HEK293 (cell line): ENCODE results near the gene NATD1.
A peak's percentile ranks its signal among the peaks of the same experiment; 100 is the strongest.

Source experiments
- BCL11A ChIP-seq: fragments of 450-650 bp; formaldehyde crosslinking; IDR thresholded peaks from 2 replicates; pipeline ENCODE4 v1.5.1; 2016; ENCODE audit warnings: low read depth, missing biosample characterization, missing genetic modification characterization
- CTCF ChIP-seq: fragments of 450-650 bp; formaldehyde crosslinking; IDR thresholded peaks from 2 replicates; pipeline ENCODE4 v1.5.1; 2016; ENCODE audit warnings: missing biosample characterization, missing genetic modification characterization
- GLI2 ChIP-seq: fragments of 450-650 bp; formaldehyde crosslinking; IDR thresholded peaks from 2 replicates; pipeline ENCODE4; 2017; ENCODE audit warnings: missing biosample characterization, missing genetic modification characterization, low read depth, borderline replicate concordance
- GLIS2 ChIP-seq: fragments of 450-650 bp; formaldehyde crosslinking; IDR thresholded peaks from 2 replicates; pipeline ENCODE4 v1.5.1; 2016; ENCODE audit warnings: missing biosample characterization, missing genetic modification characterization
- SALL2 ChIP-seq: fragments of 450-650 bp; formaldehyde crosslinking; IDR thresholded peaks from 2 replicates; pipeline ENCODE4 v1.5.0; 2017; ENCODE audit warnings: missing biosample characterization, mild to moderate bottlenecking, missing genetic modification characterization, borderline replicate concordance
- TCF7L2 ChIP-seq: IDR thresholded peaks from 2 replicates; pipeline ENCODE4 v1.6.1; 2011; ENCODE audit warnings: low read depth, mild to moderate bottlenecking, inconsistent platforms, low read length, moderate library complexity, borderline replicate concordance
- ZBTB48 ChIP-seq: fragments of 450-650 bp; formaldehyde crosslinking; IDR thresholded peaks from 2 replicates; pipeline ENCODE4 v1.5.1; 2016; ENCODE audit warnings: missing biosample characterization, missing genetic modification characterization
- ZNF280D ChIP-seq: fragments of 450-650 bp; formaldehyde crosslinking; IDR thresholded peaks from 2 replicates; pipeline ENCODE4 v1.5.1; 2016; ENCODE audit warnings: missing biosample characterization, missing genetic modification characterization
- ZNF335 ChIP-seq: fragments of 450-650 bp; formaldehyde crosslinking; conservative IDR thresholded peaks from 2 replicates; pipeline ENCODE4 v1.5.1; 2016; ENCODE audit warnings: missing biosample characterization, missing genetic modification characterization
- ZNF362 ChIP-seq: fragments of 450-650 bp; formaldehyde crosslinking; IDR thresholded peaks from 2 replicates; pipeline ENCODE4 v1.5.1; 2016; ENCODE audit warnings: missing biosample characterization, missing genetic modification characterization
- ZNF654 ChIP-seq: fragments of 450-650 bp; formaldehyde crosslinking; IDR thresholded peaks from 2 replicates; pipeline ENCODE4 v1.5.1; 2016; ENCODE audit warnings: low read depth, missing biosample characterization, missing genetic modification characterization
- ZNF692 ChIP-seq: fragments of 450-650 bp; formaldehyde crosslinking; IDR thresholded peaks from 2 replicates; pipeline ENCODE4 v1.5.1; 2016; ENCODE audit warnings: missing biosample characterization, missing genetic modification characterization
- TF ChIP-seq, protein P1 (sequence below): sonication (generic); formaldehyde crosslinking; IDR thresholded peaks from 2 replicates; pipeline ENCODE4 v1.8.1; 2022; ENCODE audit warnings: mild to moderate bottlenecking, moderate library complexity, missing genetic modification reagents

DNA sequence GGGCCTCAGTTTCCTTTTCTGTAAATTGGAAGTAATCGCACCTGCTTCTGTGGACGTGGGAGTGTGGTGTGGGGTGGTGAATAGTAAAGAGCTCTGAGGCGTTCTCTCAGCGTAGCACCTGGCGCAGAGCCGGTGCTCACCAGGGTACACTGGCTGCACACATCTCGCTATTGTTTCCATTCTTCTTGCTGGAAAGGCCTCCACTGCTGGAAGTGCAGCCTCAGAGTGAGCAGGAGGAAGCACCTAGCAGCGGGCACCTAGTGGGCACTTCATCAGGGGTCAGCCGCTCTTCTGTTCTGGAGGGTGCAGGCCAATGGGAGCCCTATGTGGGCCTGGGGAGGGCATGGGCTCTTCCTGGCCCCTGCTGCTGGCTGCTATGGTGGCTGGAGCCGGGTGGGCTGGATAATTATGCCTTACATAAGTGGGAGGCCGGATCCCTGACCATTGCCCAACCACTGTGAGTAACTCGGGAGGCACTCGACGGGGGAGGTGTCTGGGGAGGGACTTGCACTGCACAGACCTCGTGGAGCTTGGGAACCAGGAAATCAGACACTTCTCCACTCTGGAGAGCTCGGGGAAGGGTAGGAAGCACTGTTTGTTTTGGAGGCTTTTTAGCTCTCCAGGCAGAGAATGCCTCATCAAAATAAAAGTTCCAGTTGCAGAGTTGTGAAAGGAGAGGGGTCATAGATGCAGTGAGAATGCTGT is 33.0 kb upstream of the NATD1 start:
- no peak for TF ChIP-seq CTCF (tag by site-specific recombination)
- no peak for TF ChIP-seq ZNF280D
- 0 out of 2 replicates have a peak, but pooled peaks have one; percentile 30 for TF ChIP-seq BCL11A (tag by site-specific recombination)
- no peak for TF ChIP-seq TCF7L2
- no peak for TF ChIP-seq GLI2 (tag by site-specific recombination)
- peak; percentile 83 for TF ChIP-seq GLIS2 (tag by site-specific recombination)
- no peak for TF ChIP-seq ZNF654
- peak; percentile 52; the same call in 1 of the 2 replicates for TF ChIP-seq ZBTB48 (tag by site-specific recombination)
- no peak for TF ChIP-seq ZNF335 (tag by site-specific recombination)
- no peak for TF ChIP-seq SALL2 (tag by site-specific recombination)
- peak; percentile 48 for TF ChIP-seq ZNF692 (tag by site-specific recombination)
- TF ChIP-seq, protein P1, sequence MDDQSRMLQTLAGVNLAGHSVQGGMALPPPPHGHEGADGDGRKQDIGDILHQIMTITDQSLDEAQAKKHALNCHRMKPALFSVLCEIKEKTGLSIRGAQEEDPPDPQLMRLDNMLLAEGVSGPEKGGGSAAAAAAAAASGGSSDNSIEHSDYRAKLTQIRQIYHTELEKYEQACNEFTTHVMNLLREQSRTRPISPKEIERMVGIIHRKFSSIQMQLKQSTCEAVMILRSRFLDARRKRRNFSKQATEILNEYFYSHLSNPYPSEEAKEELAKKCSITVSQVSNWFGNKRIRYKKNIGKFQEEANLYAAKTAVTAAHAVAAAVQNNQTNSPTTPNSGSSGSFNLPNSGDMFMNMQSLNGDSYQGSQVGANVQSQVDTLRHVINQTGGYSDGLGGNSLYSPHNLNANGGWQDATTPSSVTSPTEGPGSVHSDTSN (CRISPR knock-in tag): no peak
- TF ChIP-seq ZNF362: no peak
